ENCODE measurements around the gene DLG2.

DLG2 gene

GRCh38 chr11:84962018-84962417 is 665.1 kb downstream of the DLG2 start:
- DNase-seq (ENCODE audit: low read depth in 2 of 2) = no peak
- TF ChIP-seq, protein P1, sequence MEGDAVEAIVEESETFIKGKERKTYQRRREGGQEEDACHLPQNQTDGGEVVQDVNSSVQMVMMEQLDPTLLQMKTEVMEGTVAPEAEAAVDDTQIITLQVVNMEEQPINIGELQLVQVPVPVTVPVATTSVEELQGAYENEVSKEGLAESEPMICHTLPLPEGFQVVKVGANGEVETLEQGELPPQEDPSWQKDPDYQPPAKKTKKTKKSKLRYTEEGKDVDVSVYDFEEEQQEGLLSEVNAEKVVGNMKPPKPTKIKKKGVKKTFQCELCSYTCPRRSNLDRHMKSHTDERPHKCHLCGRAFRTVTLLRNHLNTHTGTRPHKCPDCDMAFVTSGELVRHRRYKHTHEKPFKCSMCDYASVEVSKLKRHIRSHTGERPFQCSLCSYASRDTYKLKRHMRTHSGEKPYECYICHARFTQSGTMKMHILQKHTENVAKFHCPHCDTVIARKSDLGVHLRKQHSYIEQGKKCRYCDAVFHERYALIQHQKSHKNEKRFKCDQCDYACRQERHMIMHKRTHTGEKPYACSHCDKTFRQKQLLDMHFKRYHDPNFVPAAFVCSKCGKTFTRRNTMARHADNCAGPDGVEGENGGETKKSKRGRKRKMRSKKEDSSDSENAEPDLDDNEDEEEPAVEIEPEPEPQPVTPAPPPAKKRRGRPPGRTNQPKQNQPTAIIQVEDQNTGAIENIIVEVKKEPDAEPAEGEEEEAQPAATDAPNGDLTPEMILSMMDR (IDR thresholded peaks at IDR 0.05; ENCODE audit: low read depth, low read length) = no peak
- H3K4me3 ChIP-seq (replicated peaks in 1 of 2; ENCODE audit: low read depth in 2 of 2, low read length in 2 of 2) = no peak overlapping the region

- DNase-seq (ENCODE audit: low read depth in 2 of 2) = no peak
- no peak overlapping the region for H3K4me3 ChIP-seq (replicated peaks in 1 of 2; ENCODE audit: low read depth in 2 of 2, low read length in 2 of 2)
- TF ChIP-seq, protein P1 (IDR thresholded peaks at IDR 0.05; ENCODE audit: low read depth, low read length) = no peak
These were observed 668.8 kb downstream of the DLG2 start for GRCh38 chr11:84958295-84958694.

GRCh38 chr11:84950569-84951270 is 676.4 kb downstream of the DLG2 start:
- TF ChIP-seq, protein P1 (IDR thresholded peaks at IDR 0.05; ENCODE audit: low read depth, low read length) = no peak
- no peak for DNase-seq (ENCODE audit: low read depth in 2 of 2)
- H3K4me3 ChIP-seq (replicated peaks in 1 of 2; ENCODE audit: low read depth in 2 of 2, low read length in 2 of 2) = no peak overlapping the region

- no peak overlapping the region for H3K4me3 ChIP-seq (replicated peaks in 1 of 2; ENCODE audit: low read depth in 2 of 2, low read length in 2 of 2)
- TF ChIP-seq, protein P1 (IDR thresholded peaks at IDR 0.05; ENCODE audit: low read depth, low read length) = no peak
- peak; percentile 0 to 22 for DNase-seq (ENCODE audit: low read depth in 2 of 2)
These were observed 679.1 kb downstream of the DLG2 start for GRCh38 chr11:84947970-84948580.

DNA sequence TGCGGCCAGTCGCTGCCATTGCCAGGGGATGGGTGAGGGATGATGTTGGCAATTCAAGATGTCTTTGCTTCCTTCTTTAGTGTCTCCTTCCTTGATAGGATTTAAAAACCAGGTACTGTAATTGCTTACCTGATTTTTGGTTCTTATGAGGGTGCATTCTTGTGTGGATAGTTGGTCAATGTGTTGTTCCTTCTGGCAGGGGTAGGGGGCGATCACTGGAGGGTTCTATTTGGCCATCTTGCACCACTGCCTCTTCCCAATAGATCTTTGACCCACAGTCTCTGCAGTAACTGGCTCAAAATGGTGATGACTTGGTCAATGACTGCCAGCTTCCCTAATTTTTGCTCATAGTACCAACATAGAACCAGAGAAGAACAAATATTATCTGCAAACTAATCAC is 680.1 kb downstream of the DLG2 start:
- TF ChIP-seq, protein P1 (IDR thresholded peaks at IDR 0.05; ENCODE audit: low read depth, low read length) = no peak
- H3K4me3 ChIP-seq (replicated peaks in 1 of 2; ENCODE audit: low read depth in 2 of 2, low read length in 2 of 2) = no peak overlapping the region

DNA sequence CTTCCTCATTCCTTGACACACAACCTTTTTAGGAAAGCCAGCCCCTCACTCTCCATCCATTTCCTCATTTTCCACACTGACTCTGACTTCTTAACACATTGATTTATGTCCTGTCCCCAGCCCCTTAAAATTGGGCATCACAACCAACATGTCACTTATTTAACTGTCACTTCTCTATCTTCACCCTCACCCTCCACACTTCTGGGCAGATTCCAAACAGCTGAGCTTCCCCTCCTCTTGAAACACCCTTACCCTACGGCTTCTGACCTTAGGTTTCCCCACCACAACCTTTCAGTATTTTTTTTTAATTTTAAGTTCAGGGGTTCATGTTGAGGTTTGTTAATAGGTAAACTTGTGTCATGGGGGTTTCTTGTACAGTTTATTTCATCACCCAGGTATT is 696.3 kb downstream of the DLG2 start:
- TF ChIP-seq, protein P1 (IDR thresholded peaks at IDR 0.05; ENCODE audit: low read depth, low read length) = no peak
- no peak overlapping the region for H3K4me3 ChIP-seq (replicated peaks in 1 of 2; ENCODE audit: low read depth in 2 of 2, low read length in 2 of 2)
- DNase-seq (ENCODE audit: low read depth in 2 of 2) = no peak

More for the DNA sequence above, 680.1 kb downstream of the DLG2 start:
- no peak for DNase-seq (ENCODE audit: low read depth in 2 of 2)
